ENCODE measurements around the gene TSSK2.

TSSK2 gene

GRCh38 chr22:19146215-19146968 is 15.3 kb downstream of the TSSK2 start:
- Histone ChIP-seq H3K4ac (ENCODE audit: low read length) (no peak overlapping the region), H2AK5ac (ENCODE audit: low read depth, low read length) (no peak overlapping the region), H3K79me1 (ENCODE audit: low read depth, low read length) (peaks cover 3% of the 10 kb centered on the region), H3K4me2 (ENCODE audit: insufficient read depth, low read length, poor library complexity, severe bottlenecking) (no peak overlapping the region), H2BK5ac (ENCODE audit: low read length) (no peak overlapping the region), H3K4me1 (ENCODE audit: control insufficient read depth in 2 of 2, insufficient read depth in 1 of 2, low read depth in 1 of 2, low read length in 2 of 2) (peaks cover 3 to 4% of the 10 kb centered on the region in 2 donors), H3K9me3 (replicated peaks in 1 of 2; ENCODE audit: control insufficient read depth in 2 of 2, insufficient read depth in 1 of 2, low read depth in 1 of 2, low read length in 2 of 2) (peaks cover 4% of the 10 kb centered on the region in 2 donors), H4K91ac (ENCODE audit: low read depth, low read length, poor library complexity) (no peak overlapping the region), H3K23ac (ENCODE audit: low read depth, low read length, poor library complexity) (no peak overlapping the region), H4K8ac (ENCODE audit: low read depth, low read length) (no peak overlapping the region), H2AFZ (ENCODE audit: low read length) (no peak overlapping the region), H3K18ac (ENCODE audit: low read length) (no peak overlapping the region), H3K27me3 (ENCODE audit: control insufficient read depth in 3 of 3, insufficient read depth in 3 of 3, low read depth in 1 of 3, low read length in 3 of 3) (peaks cover 32 to 54% (median 53%) of the 10 kb centered on the region in 3 experiments), H2BK12ac (ENCODE audit: low read length) (no peak overlapping the region), H3K4me3 (ENCODE audit: low read length in 2 of 2) (no peak overlapping the region), H2BK120ac (ENCODE audit: low read depth, low read length) (no peak overlapping the region), H3K9ac (ENCODE audit: low read depth, low read length, poor library complexity) (no peak overlapping the region), H3K14ac (ENCODE audit: low read length) (no peak overlapping the region), H3K27ac (replicated peaks; ENCODE audit: low read length) (no peak overlapping the region), H2BK15ac (ENCODE audit: low read length) (no peak overlapping the region), H3K36me3 (replicated peaks in 1 of 2; ENCODE audit: control insufficient read depth in 2 of 2, insufficient read depth in 2 of 2, low read length in 2 of 2) (peaks cover 10 to 14% of the 10 kb centered on the region in 2 donors)
- WGBS, 2 donors (ENCODE audit: extremely low coverage in 2 of 2, insufficient read length in 2 of 2, insufficient replicate concordance in 1 of 2): no CpG with 5 or more reads among the region's 11 CpGs
- no peak for DNase-seq (ENCODE audit: low spot score)

- H2AFZ ChIP-seq (ENCODE audit: low read length): no peak overlapping the region
- H3K14ac ChIP-seq (ENCODE audit: low read length): no peak overlapping the region
- H2BK5ac ChIP-seq (ENCODE audit: low read length): no peak overlapping the region
- peaks cover 39 to 63% (median 62%) of the 10 kb centered on the region in 3 experiments for H3K27me3 ChIP-seq (ENCODE audit: control insufficient read depth in 3 of 3, insufficient read depth in 3 of 3, low read depth in 1 of 3, low read length in 3 of 3)
- DNase-seq (ENCODE audit: low spot score): no peak
- H3K4ac ChIP-seq (ENCODE audit: low read length): no peak overlapping the region
- peaks cover 4 to 5% of the 10 kb centered on the region in 2 donors for H3K36me3 ChIP-seq (replicated peaks in 1 of 2; ENCODE audit: control insufficient read depth in 2 of 2, insufficient read depth in 2 of 2, low read length in 2 of 2)
- H3K4me1 ChIP-seq (ENCODE audit: control insufficient read depth in 2 of 2, insufficient read depth in 1 of 2, low read depth in 1 of 2, low read length in 2 of 2): peaks cover 3 to 4% of the 10 kb centered on the region in 2 donors
- no peak overlapping the region for H3K9ac ChIP-seq (ENCODE audit: low read depth, low read length, poor library complexity)
- no peak overlapping the region for H3K4me2 ChIP-seq (ENCODE audit: insufficient read depth, low read length, poor library complexity, severe bottlenecking)
- no peak overlapping the region for H3K23ac ChIP-seq (ENCODE audit: low read depth, low read length, poor library complexity)
- peak overlapping the region in 1 of 2 donors; percentile 16 for H3K4me3 ChIP-seq (ENCODE audit: low read length in 2 of 2)
- peaks cover 8 to 9% of the 10 kb centered on the region in 2 donors for H3K9me3 ChIP-seq (replicated peaks in 1 of 2; ENCODE audit: control insufficient read depth in 2 of 2, insufficient read depth in 1 of 2, low read depth in 1 of 2, low read length in 2 of 2)
- no peak overlapping the region for H2BK12ac ChIP-seq (ENCODE audit: low read length)
- H4K91ac ChIP-seq (ENCODE audit: low read depth, low read length, poor library complexity): no peak overlapping the region
- H2BK15ac ChIP-seq (ENCODE audit: low read length): peak overlapping the region; percentile 10
- H4K8ac ChIP-seq (ENCODE audit: low read depth, low read length): no peak overlapping the region
- no peak overlapping the region for H2AK5ac ChIP-seq (ENCODE audit: low read depth, low read length)
- WGBS, 2 donors (ENCODE audit: extremely low coverage in 2 of 2, insufficient read length in 2 of 2, insufficient replicate concordance in 1 of 2): no CpG with 5 or more reads among the region's 9 CpGs
- no peak overlapping the region for H3K18ac ChIP-seq (ENCODE audit: low read length)
- H3K79me1 ChIP-seq (ENCODE audit: low read depth, low read length): peaks cover 3% of the 10 kb centered on the region
- H2BK120ac ChIP-seq (ENCODE audit: low read depth, low read length): no peak overlapping the region
- H3K27ac ChIP-seq (replicated peaks; ENCODE audit: low read length): no peak overlapping the region
Observed at GRCh38 chr22:19147195-19147780, 16.2 kb downstream of the TSSK2 start.

- H3K4me3 ChIP-seq (ENCODE audit: low read length in 2 of 2): no peak overlapping the region
- no CpG with 5 or more reads among the region's 33 CpGs for WGBS, 2 donors (ENCODE audit: extremely low coverage in 2 of 2, insufficient read length in 2 of 2, insufficient replicate concordance in 1 of 2)
- no peak overlapping the region for H2BK120ac ChIP-seq (ENCODE audit: low read depth, low read length)
Observed at GRCh38 chr22:19148417-19149046, 17.4 kb downstream of the TSSK2 start.

More at GRCh38 chr22:19148417-19149046, 17.4 kb downstream of the TSSK2 start:
- Histone ChIP-seq H2BK15ac (ENCODE audit: low read length) (no peak overlapping the region), H3K4me2 (ENCODE audit: insufficient read depth, low read length, poor library complexity, severe bottlenecking) (no peak overlapping the region), H2BK5ac (ENCODE audit: low read length) (no peak overlapping the region), H3K27ac (replicated peaks; ENCODE audit: low read length) (no peak overlapping the region), H3K4me1 (ENCODE audit: control insufficient read depth in 2 of 2, insufficient read depth in 1 of 2, low read depth in 1 of 2, low read length in 2 of 2) (peaks cover 3 to 4% of the 10 kb centered on the region in 2 donors), H3K9ac (ENCODE audit: low read depth, low read length, poor library complexity) (peak overlapping the region; percentile 60), H4K91ac (ENCODE audit: low read depth, low read length, poor library complexity) (no peak overlapping the region), H3K23ac (ENCODE audit: low read depth, low read length, poor library complexity) (peak overlapping the region; percentile 98), H2AFZ (ENCODE audit: low read length) (peak overlapping the region; percentile 74), H2AK5ac (ENCODE audit: low read depth, low read length) (no peak overlapping the region), H3K18ac (ENCODE audit: low read length) (no peak overlapping the region), H3K27me3 (ENCODE audit: control insufficient read depth in 3 of 3, insufficient read depth in 3 of 3, low read depth in 1 of 3, low read length in 3 of 3) (peaks cover 39 to 72% (median 71%) of the 10 kb centered on the region in 3 experiments), H3K79me1 (ENCODE audit: low read depth, low read length) (peaks cover 3% of the 10 kb centered on the region), H3K14ac (ENCODE audit: low read length) (peak overlapping the region; percentile 63), H3K9me3 (replicated peaks in 1 of 2; ENCODE audit: control insufficient read depth in 2 of 2, insufficient read depth in 1 of 2, low read depth in 1 of 2, low read length in 2 of 2) (peaks cover 8 to 9% of the 10 kb centered on the region in 2 donors), H3K4ac (ENCODE audit: low read length) (no peak overlapping the region), H2BK12ac (ENCODE audit: low read length) (no peak overlapping the region), H3K36me3 (replicated peaks in 1 of 2; ENCODE audit: control insufficient read depth in 2 of 2, insufficient read depth in 2 of 2, low read length in 2 of 2) (no peaks in the 10 kb centered on the region), H4K8ac (ENCODE audit: low read depth, low read length) (no peak overlapping the region)
- DNase-seq (ENCODE audit: low spot score): no peak

Data from neuronal stem cell (in vitro differentiated cells).